Activated CD4-positive, alpha-beta T cell treated with anti-CD3 and anti-CD28 coated beads, Interleukin-2, amount 50 U/mL, for 24 hours (primary cell): Measurements from ENCODE around the gene FBXL19.

Experiments used
- DNase-seq, 2 donors: peaks; one replicate each; pipeline ENCODE4 v3.0.0-alpha.2; 2020; ENCODE audit warnings: low read depth in 1 of 2, low spot score in 1 of 2

Gene FBXL19

GRCh38 chr16:30985401-30986128 lies 62.2 kb downstream of the FBXL19 start:
- no peak for DNase-seq

- DNase-seq: no peak
Observed at GRCh38 chr16:30986129-30986991, 63.0 kb downstream of the FBXL19 start.

- DNase-seq: no peak
Observed at GRCh38 chr16:30987581-30988190, 64.3 kb downstream of the FBXL19 start.

- DNase-seq: no peak
Observed at GRCh38 chr16:30989469-30990047, 66.2 kb downstream of the FBXL19 start.

GRCh38 chr16:30990105-30990504 lies 66.7 kb downstream of the FBXL19 start:
- DNase-seq: no peak

DNA sequence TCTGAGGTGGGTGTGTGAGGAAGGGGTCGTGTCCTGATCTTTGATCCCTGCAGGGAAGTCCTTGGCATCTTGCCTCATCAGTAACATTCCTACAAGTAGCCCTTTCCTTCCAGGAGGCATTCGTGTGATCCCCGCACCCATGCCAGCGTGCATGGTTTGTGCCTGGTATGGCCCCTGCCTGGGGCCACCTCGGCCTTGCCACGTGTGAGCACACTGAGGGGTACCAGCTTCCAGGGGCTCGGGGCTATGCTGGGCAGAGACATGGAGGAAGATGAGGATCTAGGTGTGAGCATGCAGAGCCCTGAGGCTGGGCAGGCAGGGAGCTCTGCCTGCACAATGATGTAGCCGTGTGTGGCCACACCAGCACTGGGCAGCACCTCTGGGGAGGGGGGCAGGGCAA lies 67.7 kb downstream of the FBXL19 start:
- DNase-seq: no peak

DNA sequence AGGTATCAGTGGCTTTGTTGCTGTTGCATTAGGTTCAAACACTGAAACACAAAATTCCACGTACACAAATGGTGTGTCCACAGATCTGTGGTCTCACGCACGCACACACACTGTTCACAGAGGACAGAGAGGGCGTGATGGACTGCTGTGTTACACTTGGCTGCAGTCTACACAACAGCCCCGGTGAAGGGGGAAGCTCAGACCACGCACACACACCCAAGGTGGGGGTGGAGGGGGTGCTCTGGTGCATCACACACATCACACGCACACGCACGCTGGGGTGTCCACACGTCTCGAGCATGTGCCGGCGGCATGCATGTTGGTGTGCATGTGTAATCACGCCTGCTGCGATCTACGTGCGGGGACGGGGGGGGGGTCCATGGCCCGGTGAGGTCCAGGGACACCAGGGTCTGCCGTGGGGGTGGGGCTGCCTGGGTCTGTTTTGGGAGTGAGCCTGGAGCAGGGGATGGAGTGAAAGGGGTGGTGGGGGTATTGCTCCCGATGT lies 69.0 kb downstream of the FBXL19 start:
- DNase-seq: no peak

GRCh38 chr16:30992931-30993816 lies 69.8 kb downstream of the FBXL19 start:
- no peak for DNase-seq

GRCh38 chr16:30995927-30996323 lies 72.6 kb downstream of the FBXL19 start:
- DNase-seq: no peak

- DNase-seq: no peak
Observed at GRCh38 chr16:30996324-30996984, 73.1 kb downstream of the FBXL19 start.

DNA sequence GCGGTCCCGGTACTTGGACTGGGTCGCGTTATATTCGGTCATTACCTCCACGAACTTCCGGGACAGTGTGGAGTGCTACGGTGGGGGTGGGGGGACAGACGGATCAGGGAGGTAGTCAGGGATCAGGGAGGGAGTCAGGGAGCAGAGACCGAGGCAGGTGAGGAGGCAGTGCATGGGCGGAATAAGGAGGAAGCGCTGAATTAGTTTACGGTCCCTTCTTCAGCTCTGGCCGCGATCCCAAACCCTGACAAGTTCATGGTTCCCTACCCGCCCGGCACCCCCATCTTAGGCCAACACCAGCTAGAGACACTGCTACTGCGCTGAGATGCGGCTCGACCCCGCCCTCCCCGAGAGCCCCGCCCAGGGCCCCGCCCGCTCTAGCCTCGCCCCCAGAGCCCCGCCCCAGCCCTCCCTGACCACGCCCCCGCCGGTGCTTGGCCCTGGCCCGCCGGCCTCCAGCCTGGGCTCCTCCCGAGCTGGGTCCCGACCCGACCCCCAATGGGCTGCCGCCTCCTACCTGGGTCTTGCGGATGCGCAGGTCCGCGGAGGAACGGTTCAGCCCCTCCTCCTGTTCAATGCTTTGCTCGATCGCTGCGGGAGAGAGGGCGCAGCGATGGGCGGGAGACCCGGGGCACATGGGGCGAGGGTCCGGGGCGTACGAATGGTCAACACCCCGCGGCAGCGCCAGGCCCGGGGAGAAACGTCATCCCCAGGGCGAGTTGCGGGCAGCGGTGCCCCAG lies 73.8 kb downstream of the FBXL19 start:
- peak; percentile 72 to 73 for DNase-seq

DNA sequence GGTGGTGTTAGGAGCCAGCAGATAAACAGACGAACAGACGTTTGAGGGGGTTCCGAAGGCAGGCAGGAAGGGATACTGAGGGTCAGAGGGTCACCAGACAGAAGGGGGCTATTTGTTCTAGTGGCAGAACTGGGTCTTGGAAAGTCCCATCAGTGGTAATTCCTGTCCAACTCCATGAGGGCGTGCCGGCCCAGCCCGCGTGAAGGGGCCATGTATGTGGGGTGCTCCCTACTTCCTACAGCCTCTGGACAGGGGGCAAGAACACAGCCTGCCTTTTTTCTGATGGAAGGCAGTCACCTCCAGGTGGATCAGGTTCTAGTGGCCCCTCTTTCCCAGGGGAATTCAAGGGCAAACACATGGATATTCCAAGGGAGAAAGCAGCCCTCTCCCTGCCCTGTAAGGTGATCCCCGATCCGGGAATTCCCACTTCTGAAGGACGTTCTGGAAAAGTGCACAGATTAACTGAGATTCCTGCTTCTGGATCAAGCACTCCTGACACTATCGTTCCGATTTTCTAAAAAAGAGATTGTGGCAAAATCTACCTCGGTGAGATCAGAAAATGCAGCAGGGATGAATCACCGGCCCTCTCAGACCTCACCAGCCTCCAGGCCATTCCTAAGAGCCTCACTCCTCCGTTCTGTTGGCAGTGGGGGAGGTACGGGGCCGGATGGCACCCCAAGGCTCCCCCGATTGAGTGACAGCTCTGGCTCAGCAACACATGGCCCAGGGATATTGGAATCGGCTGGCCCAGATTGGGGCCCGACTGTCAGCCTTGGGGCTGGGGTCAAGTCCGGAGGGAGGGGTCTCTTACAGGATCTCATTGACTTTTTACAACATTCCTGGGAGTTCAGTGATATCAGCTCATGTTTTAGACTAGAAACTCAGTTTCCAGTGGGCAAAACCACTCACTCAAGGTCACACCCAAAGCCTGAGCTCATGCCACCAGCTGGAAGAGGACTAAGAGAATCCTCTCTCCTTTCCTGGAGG lies 74.6 kb downstream of the FBXL19 start:
- no peak for DNase-seq
